ENCODE data around the gene TBC1D2B. TPM values are rescaled to one million over a fixed set of nuclear protein-coding genes. Genes with fewer than 3 reads are reported as not detected.
A peak's percentile ranks its signal among the peaks of the same experiment; 100 is the strongest.

Gene TBC1D2B
- total RNA-seq, 2 donors from 2014 or later, result 54.0 to 58.5 TPM

DNA sequence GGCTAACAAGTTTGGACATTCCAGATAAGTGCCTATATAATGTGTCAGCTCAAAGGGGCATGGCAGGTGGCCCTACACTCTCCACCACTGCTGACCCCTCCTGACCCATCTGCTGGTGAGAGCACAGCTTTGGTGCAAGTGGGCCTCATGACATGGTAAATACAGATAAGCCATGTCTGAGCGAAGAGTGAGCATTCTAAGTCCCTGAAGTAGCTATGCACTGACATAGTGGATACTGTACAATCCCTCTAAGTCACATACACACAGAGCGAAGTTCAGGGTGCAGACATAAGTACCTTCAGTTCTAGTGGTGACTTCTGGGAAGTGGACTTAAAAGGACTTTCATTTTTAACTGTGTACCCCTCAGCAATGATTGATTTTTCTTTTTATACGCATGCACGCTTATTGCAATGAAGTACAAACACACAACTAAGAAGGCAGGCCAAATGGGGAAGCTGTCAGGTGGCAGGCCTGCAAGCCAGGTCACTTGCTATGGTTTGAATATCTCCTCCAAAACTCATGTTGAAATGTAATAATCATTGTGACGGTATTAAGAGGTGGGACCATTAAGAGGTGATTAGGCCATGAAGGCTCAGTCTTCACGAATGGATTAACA is 41.5 kb downstream of the TBC1D2B start:
- Histone ChIP-seq H3K9me3 (no peaks in the 10 kb centered on the region), H3K27ac (peak overlapping the region in 1 of 2 donors; percentile 53), H3K36me3 (no peaks in the 10 kb centered on the region), H3K4me3 (no peak overlapping the region), H3K4me1 (ENCODE audit: control insufficient read depth in 1 of 2, low read depth in 2 of 2) (peaks cover 17 to 28% of the 10 kb centered on the region in 2 donors), H3K27me3 (replicated peaks; ENCODE audit: insufficient read depth) (no peaks in the 10 kb centered on the region)
- ATAC-seq (ENCODE audit: insufficient number of reproducible peaks, low FRiP score, low read depth) (no peak), DNase-seq (ENCODE audit: low spot score) (no peak)
- TF ChIP-seq, protein P1, sequence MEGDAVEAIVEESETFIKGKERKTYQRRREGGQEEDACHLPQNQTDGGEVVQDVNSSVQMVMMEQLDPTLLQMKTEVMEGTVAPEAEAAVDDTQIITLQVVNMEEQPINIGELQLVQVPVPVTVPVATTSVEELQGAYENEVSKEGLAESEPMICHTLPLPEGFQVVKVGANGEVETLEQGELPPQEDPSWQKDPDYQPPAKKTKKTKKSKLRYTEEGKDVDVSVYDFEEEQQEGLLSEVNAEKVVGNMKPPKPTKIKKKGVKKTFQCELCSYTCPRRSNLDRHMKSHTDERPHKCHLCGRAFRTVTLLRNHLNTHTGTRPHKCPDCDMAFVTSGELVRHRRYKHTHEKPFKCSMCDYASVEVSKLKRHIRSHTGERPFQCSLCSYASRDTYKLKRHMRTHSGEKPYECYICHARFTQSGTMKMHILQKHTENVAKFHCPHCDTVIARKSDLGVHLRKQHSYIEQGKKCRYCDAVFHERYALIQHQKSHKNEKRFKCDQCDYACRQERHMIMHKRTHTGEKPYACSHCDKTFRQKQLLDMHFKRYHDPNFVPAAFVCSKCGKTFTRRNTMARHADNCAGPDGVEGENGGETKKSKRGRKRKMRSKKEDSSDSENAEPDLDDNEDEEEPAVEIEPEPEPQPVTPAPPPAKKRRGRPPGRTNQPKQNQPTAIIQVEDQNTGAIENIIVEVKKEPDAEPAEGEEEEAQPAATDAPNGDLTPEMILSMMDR (IDR thresholded peaks at IDR 0.05), result no peak

DNA sequence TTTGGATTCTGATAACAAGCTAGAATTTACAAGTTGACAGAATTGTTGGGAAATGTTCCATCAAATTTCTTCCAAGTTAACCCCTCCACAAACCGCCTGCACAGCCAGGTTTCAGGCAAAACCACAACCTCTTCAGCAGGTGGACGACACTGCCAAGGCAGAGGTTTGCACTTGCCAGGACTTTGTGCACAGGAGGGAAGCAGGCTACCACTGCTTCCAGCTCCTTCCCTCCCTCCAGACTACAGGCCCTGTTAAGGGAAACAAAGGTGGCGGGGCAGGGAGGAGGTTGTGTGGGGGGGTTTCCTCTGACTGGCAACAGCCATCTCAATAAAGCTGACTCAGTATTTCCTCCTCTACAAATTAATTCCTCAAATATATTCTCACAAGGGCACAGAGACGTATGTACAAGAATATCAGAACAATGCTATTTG is 42.2 kb downstream of the TBC1D2B start:
- Histone ChIP-seq H3K27me3 (replicated peaks; ENCODE audit: insufficient read depth) (no peaks in the 10 kb centered on the region), H3K4me3 (peak overlapping the region; percentile 8), H3K4me1 (ENCODE audit: control insufficient read depth in 1 of 2, low read depth in 2 of 2) (peaks cover 17 to 28% of the 10 kb centered on the region in 2 donors), H3K27ac (peak overlapping the region; percentile 48 to 53), H3K36me3 (no peaks in the 10 kb centered on the region), H3K9me3 (no peaks in the 10 kb centered on the region)
- ATAC-seq (ENCODE audit: insufficient number of reproducible peaks, low FRiP score, low read depth), result no peak
- TF ChIP-seq, protein P1 (IDR thresholded peaks at IDR 0.05), result no peak
- no peak for DNase-seq (ENCODE audit: low spot score)

DNA sequence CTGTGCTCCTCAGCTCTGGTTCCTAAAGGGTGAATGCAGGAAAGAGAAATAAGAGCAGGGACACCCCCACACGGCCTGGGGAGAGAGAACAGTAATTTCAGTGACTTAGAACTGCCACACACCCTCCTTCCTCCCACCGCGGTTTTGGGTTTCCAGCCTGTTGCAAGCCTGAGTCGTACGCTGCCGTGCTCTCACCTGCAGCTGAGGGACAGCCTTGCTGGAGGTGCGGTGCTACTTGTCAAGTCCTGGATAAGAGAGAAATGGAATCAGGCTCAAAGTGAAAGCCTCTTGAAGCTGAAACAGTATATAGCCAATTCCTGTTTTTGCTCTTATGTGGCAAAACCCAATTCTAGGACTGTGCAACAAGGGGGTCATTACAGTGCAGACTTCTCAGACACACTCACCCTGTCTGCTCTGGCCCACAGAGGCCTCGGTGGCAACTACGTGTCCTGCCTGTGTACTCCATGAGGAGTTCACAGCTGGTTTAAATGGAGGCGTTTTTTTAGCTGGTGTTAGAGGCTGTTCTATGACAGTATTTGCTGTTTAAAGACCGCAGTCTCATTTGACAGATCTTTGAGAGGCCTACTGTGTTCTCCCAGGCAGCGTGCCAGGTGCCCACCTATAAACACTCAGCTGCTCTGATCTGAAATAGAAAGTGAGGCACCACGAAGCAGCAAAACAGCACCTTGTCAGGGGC is 42.9 kb downstream of the TBC1D2B start:
- no peak for DNase-seq (ENCODE audit: low spot score)
- H3K36me3 ChIP-seq, result no peaks in the 10 kb centered on the region
- TF ChIP-seq, protein P1 (IDR thresholded peaks at IDR 0.05), result no peak
- H3K9me3 ChIP-seq, result no peaks in the 10 kb centered on the region
- H3K4me3 ChIP-seq, result peak overlapping the region; percentile 8
- ATAC-seq (ENCODE audit: insufficient number of reproducible peaks, low FRiP score, low read depth), result no peak
- peaks cover 17 to 28% of the 10 kb centered on the region in 2 donors for H3K4me1 ChIP-seq (ENCODE audit: control insufficient read depth in 1 of 2, low read depth in 2 of 2)
- peak overlapping the region; percentile 48 to 53 for H3K27ac ChIP-seq
- H3K27me3 ChIP-seq (replicated peaks; ENCODE audit: insufficient read depth), result no peaks in the 10 kb centered on the region

DNA sequence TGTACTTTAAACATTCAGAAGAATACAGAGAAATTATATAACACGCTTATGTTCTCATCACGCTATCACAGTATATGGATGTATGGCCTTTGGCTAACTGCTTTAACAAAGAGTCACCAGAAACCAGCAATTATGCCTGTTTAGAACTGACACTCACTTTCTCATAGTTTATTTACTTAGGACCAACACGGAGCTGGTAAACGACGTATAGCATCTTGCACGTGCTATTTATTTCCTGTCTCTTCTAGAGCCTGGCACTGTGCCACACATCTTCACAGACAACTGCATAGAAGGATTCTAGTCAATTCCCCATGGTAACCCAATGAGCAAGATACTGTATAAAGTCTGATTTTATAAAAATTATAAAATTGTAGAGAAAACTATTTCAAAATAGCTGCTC is 43.6 kb downstream of the TBC1D2B start:
- ATAC-seq (ENCODE audit: insufficient number of reproducible peaks, low FRiP score, low read depth) (no peak), DNase-seq (ENCODE audit: low spot score) (no peak)
- no peaks in the 10 kb centered on the region for H3K27me3 ChIP-seq (replicated peaks; ENCODE audit: insufficient read depth)
- H3K36me3 ChIP-seq, result no peaks in the 10 kb centered on the region
- H3K27ac ChIP-seq, result no peak overlapping the region
- H3K4me1 ChIP-seq (ENCODE audit: control insufficient read depth in 1 of 2, low read depth in 2 of 2), result peaks cover 17 to 28% of the 10 kb centered on the region in 2 donors
- H3K4me3 ChIP-seq, result no peak overlapping the region
- TF ChIP-seq, protein P1 (IDR thresholded peaks at IDR 0.05), result no peak
- no peaks in the 10 kb centered on the region for H3K9me3 ChIP-seq

DNA sequence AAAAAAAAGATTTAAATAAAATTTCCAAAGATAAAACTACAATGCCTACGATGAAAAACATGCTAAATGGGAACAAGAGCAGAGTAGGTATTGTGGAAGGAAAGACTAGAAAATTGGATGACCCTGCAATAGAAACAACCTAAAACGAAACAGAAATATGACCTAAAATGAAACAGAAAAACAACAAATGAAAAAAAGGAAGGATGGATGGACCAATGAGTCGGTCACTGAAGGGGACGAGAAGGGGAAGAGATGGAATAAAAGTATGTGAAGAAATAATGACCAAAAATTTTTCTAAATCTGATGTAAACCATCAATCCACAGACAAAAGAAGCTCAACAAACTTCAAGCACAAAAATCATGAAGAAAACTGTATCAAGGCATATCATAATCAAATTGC is 44.8 kb downstream of the TBC1D2B start:
- Histone ChIP-seq H3K9me3 (no peaks in the 10 kb centered on the region), H3K36me3 (no peaks in the 10 kb centered on the region), H3K27ac (no peak overlapping the region), H3K4me1 (ENCODE audit: control insufficient read depth in 1 of 2, low read depth in 2 of 2) (peaks cover 17 to 28% of the 10 kb centered on the region in 2 donors), H3K27me3 (replicated peaks; ENCODE audit: insufficient read depth) (no peaks in the 10 kb centered on the region), H3K4me3 (no peak overlapping the region)
- DNase-seq (ENCODE audit: low spot score) (no peak), ATAC-seq (ENCODE audit: insufficient number of reproducible peaks, low FRiP score, low read depth) (no peak)
- TF ChIP-seq, protein P1 (IDR thresholded peaks at IDR 0.05), result no peak
